Stomach (tissue), 4 donors: Measurements from ENCODE around the gene MOB2.

Experiments used
- CTCF ChIP-seq, 7 experiments: fragments of 450-650 bp in 4 of 7; fragments of 200-600 bp in 3 of 7; sonication (generic) in 3 of 7; IDR thresholded peaks; one replicate each; pipeline ENCODE4 v1.5.1; 2016 to 2019; ENCODE audit warnings: antibody characterized with exemption in 7 of 7, control low read depth in 2 of 7, mild to moderate bottlenecking in 1 of 7
- POLR2A ChIP-seq, 4 donors: fragments of 450-650 bp; IDR thresholded peaks; one replicate each; pipeline ENCODE4 v1.6.1; 2016; ENCODE audit warnings: antibody characterized with exemption in 4 of 4, control low read depth in 2 of 4, mild to moderate bottlenecking in 1 of 4, moderate library complexity in 1 of 4
- POLR2AphosphoS5 ChIP-seq, 3 donors: sonication (generic); formaldehyde crosslinking; IDR thresholded peaks; one replicate each; pipeline ENCODE4 v1.6.1; 2016; ENCODE audit warnings: antibody characterized with exemption in 3 of 3

- TF ChIP-seq CTCF (IDR thresholded peaks at IDR 0.05) (no peak), POLR2A (IDR thresholded peaks at IDR 0.05) (no peak), POLR2AphosphoS5 (IDR thresholded peaks at IDR 0.05) (no peak)
Measured at GRCh38 chr11:1532606-1533341, 46.2 kb upstream of the MOB2 start.
